Endothelial cell of umbilical vein (primary cell): ENCODE results near the gene GSE1. TPM values are rescaled to one million over a fixed set of nuclear protein-coding genes. Genes with fewer than 3 reads are reported as not detected.

Experiments used
- BruUV-seq: library from RNA; stranded (reverse); fragments of 400-500 nt; replicated peaks from 2 replicates; lab custom pipeline; 2021; lab: Mats Ljungman, UMichigan
- CTCF ChIA-PET: fragments of 300-600, 350-600 bp; sonication (Branson Sonifier 250); formaldehyde crosslinking; loops from one replicate; lab custom pipeline; 2021; ENCODE audit warnings: antibody characterized with exemption, inconsistent platforms; lab: Charles Lee
- POLR2A ChIA-PET: fragments of 300-600, 350-600 bp; sonication (Branson Sonifier 250); formaldehyde crosslinking; loops from one replicate; lab custom pipeline; 2021; ENCODE audit warnings: antibody characterized with exemption, inconsistent platforms; lab: Charles Lee
- DNase-seq: peaks from one replicate; pipeline ENCODE4 v3.0.0-alpha.2; 2011; ENCODE audit warnings: low read depth, low spot score
- FAIRE-seq: peaks from 2 replicates; lab custom pipeline; 2011; peaks lifted over from hg19 to GRCh38; lab: Jason Lieb, UNC
- H2AFZ ChIP-seq: 2 replicates; pipeline ENCODE4 v1.6.0; 2012; ENCODE audit warnings: low read depth, low read length, control low read depth, inconsistent platforms
- H3K27ac ChIP-seq: 2 replicates; pipeline ENCODE4 v1.5.1; 2011; ENCODE audit warnings: low read depth, mild to moderate bottlenecking, control low read depth, low read length, moderate library complexity; ENCODE audit not compliant: insufficient read depth
- H3K27me3 ChIP-seq, 2 experiments: 2 replicates each; pipeline versions ENCODE4 v1.6.0 to v1.6.1; 2011; ENCODE audit warnings: low read length in 2 of 2, mixed read lengths in 1 of 2; ENCODE audit not compliant: control insufficient read depth in 2 of 2, insufficient read depth in 2 of 2
- H3K36me3 ChIP-seq, 2 experiments: 2 replicates in 1 of 2; 3 replicates in 1 of 2; pipeline ENCODE4 v1.5.1; 2011; ENCODE audit warnings: low read length in 2 of 2, mild to moderate bottlenecking in 1 of 2, moderate library complexity in 1 of 2; ENCODE audit not compliant: control insufficient read depth in 2 of 2, insufficient read depth in 2 of 2; ENCODE audit errors: extremely low read depth in 1 of 2
- H3K4me1 ChIP-seq: 3 replicates; pipeline ENCODE4 v1.5.1; 2011; ENCODE audit warnings: mild to moderate bottlenecking, low read length; ENCODE audit not compliant: control insufficient read depth, insufficient read depth; ENCODE audit errors: extremely low read depth
- H3K4me2 ChIP-seq: 2 replicates; pipeline ENCODE4 v1.6.1; 2011; ENCODE audit warnings: low read length, control low read depth, mixed read lengths; ENCODE audit not compliant: insufficient read depth
- H3K4me3 ChIP-seq, 3 experiments: fragments of 200-600 bp in 1 of 3; sonication (generic), shearing (Covaris generic) in 1 of 3; replicated peaks in 1 of 3; 2 replicates each; pipeline ENCODE4 v1.5.1; 2011 to 2016; ENCODE audit warnings: control low read depth in 3 of 3, low read length in 3 of 3, mild to moderate bottlenecking in 2 of 3, inconsistent platforms in 1 of 3, low read depth in 1 of 3, moderate library complexity in 1 of 3; ENCODE audit not compliant: insufficient read depth in 1 of 3
- H3K79me2 ChIP-seq: 2 replicates; pipeline ENCODE4 v1.6.0; 2012; ENCODE audit warnings: low read length, inconsistent platforms; ENCODE audit not compliant: control insufficient read depth, insufficient read depth
- H3K9ac ChIP-seq: replicated peaks from 2 replicates; pipeline ENCODE3; 2011; ENCODE audit warnings: low read length, control low read depth; ENCODE audit not compliant: insufficient read depth; ENCODE audit errors: extremely low read depth
- H3K9me1 ChIP-seq: replicated peaks from 3 replicates; pipeline ENCODE4 v1.6.0; 2011; ENCODE audit warnings: mild to moderate bottlenecking, low read length; ENCODE audit not compliant: control insufficient read depth, insufficient read depth; ENCODE audit errors: extremely low read depth
- H3K9me3 ChIP-seq: replicated peaks from 2 replicates; pipeline ENCODE4 v1.5.1; 2012; ENCODE audit warnings: low read length, inconsistent platforms; ENCODE audit not compliant: control insufficient read depth, insufficient read depth
- H4K20me1 ChIP-seq: replicated peaks from 2 replicates; pipeline ENCODE3; 2011; ENCODE audit warnings: mild to moderate bottlenecking, low read length; ENCODE audit not compliant: control insufficient read depth, insufficient read depth; ENCODE audit errors: extremely low read depth
- EZH2 ChIP-seq: IDR thresholded peaks from 2 replicates; pipeline ENCODE4 v1.6.1; 2012; ENCODE audit warnings: borderline replicate concordance, low read depth, mild to moderate bottlenecking, moderate library complexity, low read length, inconsistent platforms; ENCODE audit not compliant: severe bottlenecking
- FOS ChIP-seq: IDR thresholded peaks from 2 replicates; pipeline ENCODE4 v1.6.1; 2011; ENCODE audit warnings: mild to moderate bottlenecking, low read length, moderate library complexity, borderline replicate concordance; ENCODE audit not compliant: insufficient read depth
- GATA2 ChIP-seq: IDR thresholded peaks from 2 replicates; pipeline ENCODE4 v1.7.0; 2011; ENCODE audit warnings: low read depth, mild to moderate bottlenecking, moderate library complexity, mixed read lengths, low read length; ENCODE audit not compliant: insufficient read length, insufficient read depth
- JUN ChIP-seq: IDR thresholded peaks from 2 replicates; pipeline ENCODE4 v1.6.1; 2011; ENCODE audit warnings: borderline replicate concordance, low read depth; ENCODE audit not compliant: insufficient read length, insufficient read depth
- MYC ChIP-seq: IDR thresholded peaks from one replicate; pipeline ENCODE4 v1.6.1; 2011; ENCODE audit warnings: mild to moderate bottlenecking, low read depth, low read length
- POLR2A ChIP-seq: IDR thresholded peaks from 2 replicates; pipeline ENCODE4 v1.6.1; 2012; ENCODE audit warnings: low read depth, mild to moderate bottlenecking, control low read depth, low read length
- POLR2AphosphoS5 ChIP-seq: IDR thresholded peaks from 2 replicates; pipeline ENCODE4 v1.6.1; 2012; ENCODE audit warnings: low read depth, mild to moderate bottlenecking, control low read depth, low read length, moderate library complexity; ENCODE audit not compliant: insufficient read depth
- dilution Hi-C: fragments of 300-500 bp; cut with MboI; formaldehyde crosslinking; loops from one replicate; pipeline ENCODE4 v1.15.0; 2019; ENCODE audit warnings: low sequenced_read_pairs; ENCODE audit not compliant: extremely low pct_ligation_motif_present
- intact Hi-C: fragments of 100-400 bp; cut with micrococcal nuclease; formaldehyde crosslinking; loops from one replicate; pipeline ENCODE4 v1.10.0; 2022
- polyA plus RNA-seq, 4 experiments: library from polyadenylated mRNA; depleted of rRNA in 3 of 4; stranded (reverse) in 3 of 4; unstranded in 1 of 4; fragments of >200 nt; gene quantifications; 2 replicates each; pipeline versions ENCODE4 v1.2.1 to v1.2.3, GENCODE V29; 2011 to 2012; ENCODE audit warnings: missing spikeins in 1 of 4
- total RNA-seq: library from RNA; stranded (reverse); gene quantifications from 2 replicates; pipeline ENCODE4 v1.2.3, GENCODE V29; 2021
- TF ChIP-seq, protein P1 (sequence below), 2 donors: IDR thresholded peaks; 1 replicate in 1 of 2; 2 replicates in 1 of 2; pipeline ENCODE4 v1.5.1; 2011; ENCODE audit warnings: low read length in 2 of 2, mild to moderate bottlenecking in 2 of 2, moderate library complexity in 2 of 2, control low read depth in 1 of 2, inconsistent platforms in 1 of 2, low read depth in 1 of 2; ENCODE audit not compliant: insufficient read depth in 1 of 2; ENCODE audit errors: extremely low read depth in 1 of 2
- TF ChIP-seq, protein P2 (sequence below): IDR thresholded peaks from 2 replicates; pipeline ENCODE4 v1.6.1; 2011; ENCODE audit not compliant: insufficient read depth, insufficient read length

The GSE1 gene
- total and polyA plus RNA-seq, 2 donors (not counting 3 experiments of a cell fraction or from before 2014, with no cell fraction given), result 4.2 to 18.3 TPM

DNA sequence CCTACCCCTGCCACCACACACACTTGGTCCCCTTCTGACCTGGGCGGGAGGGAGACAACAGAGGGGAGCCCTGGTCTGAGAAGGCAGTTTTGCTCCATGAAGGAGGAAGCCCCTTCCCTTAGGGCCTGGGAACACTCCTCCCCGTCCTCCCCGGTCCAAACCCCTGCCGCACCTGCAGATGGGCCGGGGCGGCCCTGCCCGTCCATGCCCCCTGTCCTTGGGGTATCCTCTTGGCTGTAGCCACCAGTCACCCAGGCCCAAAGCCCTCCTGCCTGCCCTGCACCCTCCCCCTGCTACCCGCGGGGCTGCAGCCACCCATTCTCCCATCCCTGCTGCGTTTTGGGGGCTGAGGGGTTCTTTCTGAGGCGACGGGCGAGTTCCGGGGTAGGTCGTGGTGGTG, 33.9 kb downstream of the GSE1 start:
- TF ChIP-seq, protein P1, sequence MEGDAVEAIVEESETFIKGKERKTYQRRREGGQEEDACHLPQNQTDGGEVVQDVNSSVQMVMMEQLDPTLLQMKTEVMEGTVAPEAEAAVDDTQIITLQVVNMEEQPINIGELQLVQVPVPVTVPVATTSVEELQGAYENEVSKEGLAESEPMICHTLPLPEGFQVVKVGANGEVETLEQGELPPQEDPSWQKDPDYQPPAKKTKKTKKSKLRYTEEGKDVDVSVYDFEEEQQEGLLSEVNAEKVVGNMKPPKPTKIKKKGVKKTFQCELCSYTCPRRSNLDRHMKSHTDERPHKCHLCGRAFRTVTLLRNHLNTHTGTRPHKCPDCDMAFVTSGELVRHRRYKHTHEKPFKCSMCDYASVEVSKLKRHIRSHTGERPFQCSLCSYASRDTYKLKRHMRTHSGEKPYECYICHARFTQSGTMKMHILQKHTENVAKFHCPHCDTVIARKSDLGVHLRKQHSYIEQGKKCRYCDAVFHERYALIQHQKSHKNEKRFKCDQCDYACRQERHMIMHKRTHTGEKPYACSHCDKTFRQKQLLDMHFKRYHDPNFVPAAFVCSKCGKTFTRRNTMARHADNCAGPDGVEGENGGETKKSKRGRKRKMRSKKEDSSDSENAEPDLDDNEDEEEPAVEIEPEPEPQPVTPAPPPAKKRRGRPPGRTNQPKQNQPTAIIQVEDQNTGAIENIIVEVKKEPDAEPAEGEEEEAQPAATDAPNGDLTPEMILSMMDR (IDR thresholded peaks at IDR 0.05; ENCODE audit: extremely low read depth in 1 of 2, insufficient read depth in 1 of 2, low read depth in 1 of 2, low read length in 2 of 2), result no peak
- TF ChIP-seq POLR2AphosphoS5 (no peak), FOS (no peak), MYC (no peak), EZH2 (no peak), POLR2A (no peak), GATA2 (no peak), JUN (no peak)
- TF ChIP-seq, protein P2, sequence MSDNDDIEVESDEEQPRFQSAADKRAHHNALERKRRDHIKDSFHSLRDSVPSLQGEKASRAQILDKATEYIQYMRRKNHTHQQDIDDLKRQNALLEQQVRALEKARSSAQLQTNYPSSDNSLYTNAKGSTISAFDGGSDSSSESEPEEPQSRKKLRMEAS, result no peak
- Histone ChIP-seq H3K4me1 (no peaks in the 10 kb centered on the region), H4K20me1 (no peaks in the 10 kb centered on the region), H3K4me2 (no peak overlapping the region), H3K4me3 (no peak overlapping the region), H3K9me1 (no peaks in the 10 kb centered on the region), H3K36me3 (no peaks in the 10 kb centered on the region), H3K9me3 (no peaks in the 10 kb centered on the region), H3K9ac (no peak overlapping the region), H3K79me2 (no peaks in the 10 kb centered on the region), H2AFZ (no peak overlapping the region), H3K27ac (no peak overlapping the region), H3K27me3 (no peaks in the 10 kb centered on the region)
- intact Hi-C loops (no loop called here), dilution Hi-C loops (no loop called here)
- BruUV-seq, result no TSS peak
- ChIA-PET POLR2A (no interaction called here), CTCF (no interaction called here)
- FAIRE-seq, result no peak
- DNase-seq, result no peak
